VCaP (cell line): Measurements from ENCODE around the gene ST7.
A peak's percentile ranks its signal among the peaks of the same experiment; 100 is the strongest.

Experiments
- H3K27ac ChIP-seq: fragments of 450-650 bp; 2 replicates; pipeline ENCODE4 v1.5.1; 2017
- CTCF ChIP-seq: fragments of 450-650 bp; conservative IDR thresholded peaks from 2 replicates; pipeline ENCODE4 v1.5.1; 2017; ENCODE audit warnings: mild to moderate bottlenecking, moderate library complexity

The ST7 gene

DNA sequence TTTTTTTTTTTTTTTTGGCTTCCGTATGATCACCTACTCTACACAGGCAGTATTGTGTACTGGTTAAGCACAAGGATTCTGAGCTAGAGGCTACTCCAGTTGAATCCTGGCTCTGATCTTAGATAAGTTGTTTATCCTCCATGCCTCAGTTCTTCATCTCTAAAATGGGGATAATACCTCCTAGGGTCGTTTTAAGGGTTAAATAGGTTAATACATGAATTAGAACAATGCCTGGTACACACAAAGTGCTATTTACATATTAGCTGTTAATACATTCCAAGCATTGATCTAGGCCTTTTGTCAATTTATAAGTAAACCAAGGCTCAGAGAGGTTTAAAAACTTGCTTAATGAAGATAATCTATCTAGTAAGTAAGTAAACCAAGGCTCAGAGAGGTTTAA lies 59.0 kb downstream of the ST7 start:
- no peak for TF ChIP-seq CTCF
- no peak overlapping the region for H3K27ac ChIP-seq

DNA sequence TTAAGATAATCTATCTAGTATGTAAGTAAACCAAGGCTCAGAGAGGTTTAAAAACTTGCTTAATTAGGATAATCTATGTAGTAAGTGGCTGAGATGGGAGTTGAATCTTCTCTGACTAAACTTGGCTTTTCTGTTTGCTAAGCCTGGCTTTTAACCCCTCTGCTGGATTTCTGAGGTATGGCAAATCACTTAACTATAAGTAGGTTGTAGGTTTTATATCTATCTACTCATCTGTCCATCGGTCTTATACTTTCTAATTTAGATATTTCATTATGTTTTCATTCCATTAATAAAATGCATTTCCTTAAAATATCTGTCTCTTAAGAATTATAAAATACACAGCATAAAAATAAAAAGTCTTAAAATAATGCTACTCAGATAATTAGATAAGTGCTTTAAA lies 59.4 kb downstream of the ST7 start:
- TF ChIP-seq CTCF: peak; percentile 65
- no peak overlapping the region for H3K27ac ChIP-seq

DNA sequence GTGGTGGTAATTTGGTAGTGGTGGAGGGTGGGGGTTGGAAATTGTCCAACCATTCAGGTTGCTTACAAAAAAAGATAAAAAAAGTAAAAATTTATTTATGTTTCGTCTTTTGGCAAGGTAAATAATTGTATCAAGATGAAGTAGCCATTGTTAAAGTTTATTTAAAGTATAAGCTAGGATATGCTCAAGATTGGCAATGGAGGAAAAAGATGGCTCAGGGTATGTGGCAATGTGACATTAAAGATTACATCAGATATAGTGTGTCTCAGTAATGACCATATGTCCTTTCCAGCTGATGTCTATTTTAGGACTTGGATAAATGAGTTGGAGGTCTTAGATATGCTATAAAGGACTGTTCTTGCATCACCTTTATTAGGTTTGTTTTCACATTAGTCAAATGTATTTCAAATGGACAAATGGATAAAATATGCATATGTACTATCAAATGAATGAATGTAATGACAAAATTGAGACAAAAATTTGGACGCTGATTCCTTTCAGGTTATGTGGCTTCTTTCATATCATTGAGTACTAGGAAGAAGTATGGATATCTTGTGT lies 60.9 kb downstream of the ST7 start:
- H3K27ac ChIP-seq: no peak overlapping the region
- TF ChIP-seq CTCF: no peak

- H3K27ac ChIP-seq: no peak overlapping the region
Measured at GRCh38 chr7:117014673-117015133, 61.4 kb downstream of the ST7 start.

GRCh38 chr7:117015258-117016184 lies 62.2 kb downstream of the ST7 start:
- no peak overlapping the region for H3K27ac ChIP-seq

More at GRCh38 chr7:117014673-117015133, 61.4 kb downstream of the ST7 start:
- no peak for TF ChIP-seq CTCF

GRCh38 chr7:117017017-117017451 lies 63.7 kb downstream of the ST7 start:
- TF ChIP-seq CTCF: no peak

More at GRCh38 chr7:117015258-117016184, 62.2 kb downstream of the ST7 start:
- TF ChIP-seq CTCF: no peak

DNA sequence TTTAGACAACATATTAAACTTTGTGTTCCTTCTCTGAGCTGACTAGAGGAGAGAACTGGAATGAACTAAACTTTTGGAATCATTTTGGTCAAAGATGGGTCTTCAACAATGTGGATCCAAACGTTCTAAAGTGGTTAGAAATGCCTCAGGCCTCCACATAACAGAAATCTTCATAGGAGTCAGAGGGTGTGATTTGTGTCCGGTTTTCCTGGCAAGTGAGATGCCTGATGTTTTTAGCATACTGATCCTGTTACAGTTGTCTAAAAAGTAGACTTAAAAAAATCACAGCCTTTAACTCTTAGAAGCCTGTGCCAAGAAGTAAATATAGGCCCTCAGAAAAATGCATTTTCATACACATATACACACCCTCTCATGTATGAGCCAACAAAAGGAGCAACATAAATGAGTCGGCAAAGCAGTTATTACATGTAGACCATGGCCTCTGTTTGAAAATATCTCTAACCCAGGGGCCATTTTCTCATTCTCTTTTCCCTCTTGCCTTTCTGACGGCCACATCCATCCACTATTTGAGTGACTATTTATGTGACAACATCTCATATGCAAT lies 64.5 kb downstream of the ST7 start:
- no peak overlapping the region for H3K27ac ChIP-seq
- TF ChIP-seq CTCF: no peak

More at GRCh38 chr7:117017017-117017451, 63.7 kb downstream of the ST7 start:
- no peak overlapping the region for H3K27ac ChIP-seq
